Common myeloid progenitor, CD34-positive (primary cell): ENCODE data around the gene TRABD2B. TPM values are rescaled to one million over a fixed set of nuclear protein-coding genes. Genes with fewer than 3 reads are reported as not detected.

ENCODE experiments used
- CTCF ChIA-PET: fragments of 350-600 bp; sonication (Branson Sonifier 250); formaldehyde crosslinking; loops from one replicate; lab custom pipeline; 2021; ENCODE audit warnings: antibody characterized with exemption; lab: Charles Lee
- POLR2A ChIA-PET: fragments of 350-600 bp; sonication (Branson Sonifier 250); formaldehyde crosslinking; loops from one replicate; lab custom pipeline; 2021; ENCODE audit warnings: antibody characterized with exemption; lab: Charles Lee
- DNase-seq, 3 donors: peaks; one replicate each; pipeline versions ENCODE4 v3.0.0 to v3.0.0-alpha.2; 2013
- H3K27ac ChIP-seq, 2 experiments: 1 replicate in 1 of 2; 2 replicates in 1 of 2; pipeline ENCODE4 v1.7.0; 2013; ENCODE audit warnings: inconsistent platforms in 2 of 2, low read length in 2 of 2, mild to moderate bottlenecking in 2 of 2, low read depth in 1 of 2, moderate library complexity in 1 of 2; ENCODE audit not compliant: severe bottlenecking in 2 of 2, insufficient read depth in 1 of 2, poor library complexity in 1 of 2
- H3K27me3 ChIP-seq, 5 experiments: replicated peaks in 2 of 5; 1 replicate in 3 of 5; 2 replicates in 2 of 5; pipeline versions ENCODE4 v1.6.1 to v1.7.0; 2013; ENCODE audit warnings: low read length in 4 of 5, mild to moderate bottlenecking in 2 of 5, moderate library complexity in 2 of 5, inconsistent platforms in 1 of 5; ENCODE audit not compliant: insufficient read depth in 5 of 5, control insufficient read depth in 4 of 5
- H3K36me3 ChIP-seq, 4 experiments: 1 replicate in 2 of 4; 2 replicates in 2 of 4; pipeline versions ENCODE4 v1.6.1 to v1.7.0; 2013; ENCODE audit warnings: low read length in 3 of 4, control low read depth in 1 of 4, mild to moderate bottlenecking in 1 of 4; ENCODE audit not compliant: control insufficient read depth in 4 of 4, insufficient read depth in 4 of 4
- H3K4me1 ChIP-seq, 4 experiments: 1 replicate in 3 of 4; 2 replicates in 1 of 4; pipeline versions ENCODE4 v1.6.1 to v1.7.1; 2013; ENCODE audit warnings: low read length in 3 of 4, mild to moderate bottlenecking in 3 of 4, control low read depth in 1 of 4, inconsistent platforms in 1 of 4, moderate library complexity in 1 of 4; ENCODE audit not compliant: control insufficient read depth in 4 of 4, insufficient read depth in 4 of 4; ENCODE audit errors: control extremely low read depth in 1 of 4
- H3K4me3 ChIP-seq, 7 experiments: 1 replicate in 4 of 7; 2 replicates in 3 of 7; pipeline versions ENCODE4 v1.5.1 to v1.7.0; 2013; ENCODE audit warnings: mild to moderate bottlenecking in 7 of 7, low read length in 6 of 7, moderate library complexity in 6 of 7, inconsistent platforms in 2 of 7, low read depth in 2 of 7, control low read depth in 1 of 7; ENCODE audit not compliant: insufficient read depth in 4 of 7, control insufficient read depth in 1 of 7; ENCODE audit errors: extremely low read depth in 1 of 7
- H3K9me3 ChIP-seq, 5 experiments: 1 replicate in 4 of 5; 2 replicates in 1 of 5; pipeline versions ENCODE4 v1.6.1 to v1.7.1; 2013; ENCODE audit warnings: low read length in 4 of 5, mild to moderate bottlenecking in 2 of 5, inconsistent platforms in 1 of 5, low read depth in 1 of 5, moderate library complexity in 1 of 5; ENCODE audit not compliant: control insufficient read depth in 4 of 5, insufficient read depth in 2 of 5; ENCODE audit errors: control extremely low read depth in 1 of 5
- WGBS: methylation state at CpG from one replicate; pipeline ENCODE4 v1.1.5; 2013; ENCODE audit not compliant: insufficient coverage; 5-methylcytosine and 5-hydroxymethylcytosine counted together
- polyA plus RNA-seq: library from polyadenylated mRNA; unstranded; fragments of 120-200 nt; gene quantifications from one replicate; pipeline ENCODE4 v1.2.1, GENCODE V29; 2013

Gene TRABD2B
- not detected for polyA plus RNA-seq

GRCh38 chr1:47997289-47998200, at the start of gene TRABD2B:
TRABD2B (minus strand) TSS chr1:47997385.
- H3K4me1 ChIP-seq, result peaks cover 0 to 14% (median 6%) of the 10 kb centered on the region in 4 experiments
- no peak within 1 kb of the TSS for H3K27ac ChIP-seq
- no peaks in the 10 kb centered on the region for H3K36me3 ChIP-seq
- WGBS, result 2% methylated on average over 51 of the region's 86 CpGs
- peak; percentile 47 to 62 (median 61) for DNase-seq
- ChIA-PET POLR2A (no interaction called here), CTCF (interaction anchor here (0.7 to 3.5 kb wide), 6 partner anchors 12 to 239 kb away, joined by 3 to 14 read pairs (median 4); no protein-coding TSS in a partner anchor)
- no peaks in the 10 kb centered on the region for H3K9me3 ChIP-seq
- peaks cover 12 to 72% (median 36%) of the 10 kb centered on the region in 5 experiments for H3K27me3 ChIP-seq
- H3K4me3 ChIP-seq, result peak within 1 kb of the TSS in 5 of 7 experiments; percentile 45 to 76 (median 61)

GRCh38 chr1:48044311-48044710, 47.1 kb upstream of the TRABD2B start:
- no peaks in the 10 kb centered on the region for H3K4me1 ChIP-seq
- no peaks in the 10 kb centered on the region for H3K9me3 ChIP-seq
- no peak overlapping the region for H3K27ac ChIP-seq
- no peaks in the 10 kb centered on the region for H3K36me3 ChIP-seq
- POLR2A ChIA-PET, result no interaction called here
- H3K4me3 ChIP-seq, result no peak overlapping the region
- peaks cover 0 to 2% (median 0%) of the 10 kb centered on the region in 5 experiments for H3K27me3 ChIP-seq
- CTCF ChIA-PET, result interaction anchor here (1.0 to 1.6 kb wide), 2 partner anchors 14 to 17 kb away, joined by 3 to 4 read pairs; no protein-coding TSS in a partner anchor
- WGBS, result 83% methylated on average over 2 of the region's 2 CpGs
- DNase-seq, result no peak

- Histone ChIP-seq H3K9me3 (no peaks in the 10 kb centered on the region), H3K27me3 (peaks cover 0 to 2% (median 0%) of the 10 kb centered on the region in 5 experiments), H3K36me3 (no peaks in the 10 kb centered on the region), H3K4me1 (no peaks in the 10 kb centered on the region), H3K27ac (no peak overlapping the region), H3K4me3 (no peak overlapping the region)
- DNase-seq, result no peak
- POLR2A ChIA-PET, result no interaction called here
- 100% methylated on average over 2 of the region's 2 CpGs for WGBS
- CTCF ChIA-PET, result interaction anchor here (1.0 to 1.6 kb wide), 2 partner anchors 14 to 15 kb away, joined by 3 to 4 read pairs; no protein-coding TSS in a partner anchor
Observed at GRCh38 chr1:48043622-48044021, 46.4 kb upstream of the TRABD2B start.

GRCh38 chr1:48040154-48040553, 43.0 kb upstream of the TRABD2B start:
- no peak for DNase-seq
- WGBS, result 84% methylated on average over 4 of the region's 6 CpGs
- no peaks in the 10 kb centered on the region for H3K4me1 ChIP-seq
- H3K27me3 ChIP-seq, result peaks cover 0 to 9% (median 0%) of the 10 kb centered on the region in 5 experiments
- H3K27ac ChIP-seq, result no peak overlapping the region
- no peaks in the 10 kb centered on the region for H3K36me3 ChIP-seq
- ChIA-PET CTCF (no interaction called here), POLR2A (no interaction called here)
- no peaks in the 10 kb centered on the region for H3K9me3 ChIP-seq
- H3K4me3 ChIP-seq, result no peak overlapping the region

- CTCF ChIA-PET, result no interaction called here
- WGBS, result 86% methylated on average over 8 of the region's 12 CpGs
Observed at GRCh38 chr1:48039088-48040054, 42.2 kb upstream of the TRABD2B start.

DNA sequence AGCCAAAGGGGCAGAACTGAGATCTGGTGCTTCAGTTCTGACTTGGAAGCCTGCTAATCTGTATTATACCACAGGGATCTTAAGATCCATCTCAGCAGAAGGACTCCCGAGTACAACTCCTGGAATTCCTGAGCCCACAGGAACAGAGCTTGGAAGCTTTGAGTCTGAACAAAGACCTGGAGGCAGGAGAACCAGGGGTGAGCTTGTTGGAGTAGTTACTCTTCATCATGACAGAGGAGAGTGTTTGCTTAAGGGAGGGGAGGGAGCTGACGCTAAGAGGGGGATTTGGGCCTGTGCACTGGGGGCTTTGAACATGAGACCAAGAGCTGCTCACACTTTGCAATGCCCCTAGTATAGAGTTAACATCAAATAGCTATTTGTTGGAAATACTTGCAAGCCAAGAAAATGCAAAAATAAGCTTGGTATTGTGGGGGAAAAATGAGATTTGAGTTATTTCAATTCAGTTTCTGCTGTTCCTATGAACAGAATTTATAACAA, 41.1 kb upstream of the TRABD2B start:
- H3K4me1 ChIP-seq, result no peaks in the 10 kb centered on the region
- no peak overlapping the region for H3K4me3 ChIP-seq
- peaks cover 0 to 9% (median 0%) of the 10 kb centered on the region in 5 experiments for H3K27me3 ChIP-seq
- POLR2A ChIA-PET, result no interaction called here
- no peaks in the 10 kb centered on the region for H3K36me3 ChIP-seq
- CTCF ChIA-PET, result no interaction called here
- no peak overlapping the region for H3K27ac ChIP-seq
- DNase-seq, result no peak
- no peaks in the 10 kb centered on the region for H3K9me3 ChIP-seq
- WGBS, result 90% methylated on average over 2 of the region's 2 CpGs

More at GRCh38 chr1:48039088-48040054, 42.2 kb upstream of the TRABD2B start:
- POLR2A ChIA-PET, result no interaction called here
- H3K4me1 ChIP-seq, result no peaks in the 10 kb centered on the region
- DNase-seq, result no peak
- no peaks in the 10 kb centered on the region for H3K9me3 ChIP-seq
- no peak overlapping the region for H3K27ac ChIP-seq
- peaks cover 0 to 9% (median 0%) of the 10 kb centered on the region in 5 experiments for H3K27me3 ChIP-seq
- H3K4me3 ChIP-seq, result no peak overlapping the region
- H3K36me3 ChIP-seq, result no peaks in the 10 kb centered on the region
